Measurements from ENCODE around the gene LYRM2. TPM values are rescaled to one million over a fixed set of nuclear protein-coding genes. Genes with fewer than 3 reads are reported as not detected.

Gene LYRM2
- total RNA-seq: 10 to 100 TPM; 18.9 to 34.7 TPM

DNA sequence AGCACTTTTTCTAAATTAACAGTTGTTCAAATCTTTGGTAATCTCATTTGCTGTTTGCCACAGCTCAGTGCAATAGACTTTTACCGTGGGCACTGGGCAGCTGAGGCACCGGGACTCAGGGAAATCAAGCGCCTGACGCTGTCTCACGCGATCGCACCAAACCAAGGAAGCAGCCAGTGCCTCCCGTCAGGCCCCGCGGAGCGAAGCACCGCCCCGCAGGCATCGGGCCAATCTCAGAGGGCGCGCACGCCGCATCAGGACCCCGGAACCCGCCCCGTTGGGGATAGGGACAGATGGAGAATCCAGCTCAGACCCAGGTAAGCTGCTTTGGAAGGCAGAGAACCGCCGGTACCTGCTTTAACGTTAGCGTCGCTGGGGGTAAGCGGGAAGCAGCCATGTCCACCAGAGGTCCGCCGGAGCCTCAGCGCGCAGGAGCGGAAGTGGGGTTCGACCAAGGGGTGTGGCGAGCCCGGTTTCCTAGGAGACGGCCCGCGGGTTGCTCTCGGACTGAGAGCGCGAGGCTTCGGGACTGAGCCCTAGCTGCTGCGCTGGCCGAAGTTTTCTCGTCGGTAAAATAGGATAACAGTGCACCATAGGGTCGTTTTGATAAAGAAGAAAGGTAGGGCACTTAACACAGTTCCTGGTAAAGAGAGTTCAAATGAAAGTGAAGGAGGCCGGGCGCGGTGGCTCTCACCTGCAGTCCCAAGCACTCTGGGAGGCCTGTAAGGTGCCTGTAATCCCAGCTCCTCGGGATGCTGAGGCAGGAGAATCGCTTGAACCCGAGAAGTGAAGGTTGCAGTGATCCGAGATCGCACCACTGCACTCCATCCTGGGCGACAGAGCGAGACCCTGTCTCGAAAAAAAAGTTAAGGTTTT is at the start of gene LYRM2:
Gene LYRM2 (minus strand): TSS at position 428 of the 876 bp plus-strand sequence. CDS start 31 bp downstream, at position 397.
- no peaks in the 10 kb centered on the region for H3K27me3 ChIP-seq
- H3K36me3 ChIP-seq: peaks cover 7% of the 10 kb centered on the region
- peak; percentile 93 for DNase-seq (ENCODE audit: low spot score)

GRCh38 chr6:89688328-89688727 is 49.8 kb upstream of the LYRM2 start:
- no peak overlapping the region for H3K27ac ChIP-seq
- peaks cover 0 to 6% of the 10 kb centered on the region in 2 donors for H3K4me1 ChIP-seq
- TF ChIP-seq CTCF (IDR thresholded peaks at IDR 0.05): no peak
- H3K36me3 ChIP-seq: peaks cover 77% of the 10 kb centered on the region
- no peaks in the 10 kb centered on the region for H3K27me3 ChIP-seq
- no peak for DNase-seq (ENCODE audit: low spot score)
- no peak overlapping the region for H3K4me3 ChIP-seq
- no peaks in the 10 kb centered on the region for H3K9me3 ChIP-seq

More for the DNA sequence above, at the start of gene LYRM2:
- H3K9me3 ChIP-seq: no peaks in the 10 kb centered on the region
- H3K4me3 ChIP-seq: peak within 1 kb of the TSS; percentile 70 to 74
- peaks cover 0 to 16% of the 10 kb centered on the region in 2 donors for H3K4me1 ChIP-seq
- H3K27ac ChIP-seq: peak within 1 kb of the TSS; percentile 91 to 95
- TF ChIP-seq CTCF (IDR thresholded peaks at IDR 0.05): peak in 1 of 2 donors; percentile 32

- Histone ChIP-seq H3K27ac (no peak overlapping the region), H3K4me1 (peaks cover 0 to 9% of the 10 kb centered on the region in 2 donors), H3K36me3 (peaks cover 83% of the 10 kb centered on the region), H3K9me3 (no peaks in the 10 kb centered on the region), H3K4me3 (no peak overlapping the region), H3K27me3 (no peaks in the 10 kb centered on the region)
- no peak for TF ChIP-seq CTCF (IDR thresholded peaks at IDR 0.05)
- DNase-seq (ENCODE audit: low spot score): no peak
Observed at GRCh38 chr6:89685311-89685710, 46.8 kb upstream of the LYRM2 start.

DNA sequence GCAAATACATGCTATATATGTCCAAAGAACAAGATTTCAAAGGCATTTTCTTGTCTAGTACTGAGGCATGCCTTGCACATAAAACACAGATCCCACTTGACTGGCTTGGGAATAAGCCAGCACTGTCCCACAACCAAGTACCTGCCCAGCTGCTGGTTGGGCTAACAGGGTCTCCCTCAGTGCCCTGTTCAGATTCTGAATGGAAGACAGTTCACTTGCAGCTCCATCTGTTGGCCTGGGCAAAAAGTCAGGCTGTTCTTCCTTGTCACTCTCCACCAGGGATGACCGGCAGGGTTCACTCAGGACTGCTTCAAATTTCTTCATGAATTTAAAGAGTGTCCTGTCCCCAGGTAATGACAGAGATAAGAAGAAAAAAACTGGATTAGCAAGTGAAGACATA is 44.4 kb upstream of the LYRM2 start:
- Histone ChIP-seq H3K4me1 (peaks cover 0 to 12% of the 10 kb centered on the region in 2 donors), H3K27me3 (no peaks in the 10 kb centered on the region), H3K9me3 (no peaks in the 10 kb centered on the region), H3K27ac (no peak overlapping the region), H3K4me3 (no peak overlapping the region), H3K36me3 (peaks cover 92% of the 10 kb centered on the region)
- no peak for TF ChIP-seq CTCF (IDR thresholded peaks at IDR 0.05)
- DNase-seq (ENCODE audit: low spot score): no peak

DNA sequence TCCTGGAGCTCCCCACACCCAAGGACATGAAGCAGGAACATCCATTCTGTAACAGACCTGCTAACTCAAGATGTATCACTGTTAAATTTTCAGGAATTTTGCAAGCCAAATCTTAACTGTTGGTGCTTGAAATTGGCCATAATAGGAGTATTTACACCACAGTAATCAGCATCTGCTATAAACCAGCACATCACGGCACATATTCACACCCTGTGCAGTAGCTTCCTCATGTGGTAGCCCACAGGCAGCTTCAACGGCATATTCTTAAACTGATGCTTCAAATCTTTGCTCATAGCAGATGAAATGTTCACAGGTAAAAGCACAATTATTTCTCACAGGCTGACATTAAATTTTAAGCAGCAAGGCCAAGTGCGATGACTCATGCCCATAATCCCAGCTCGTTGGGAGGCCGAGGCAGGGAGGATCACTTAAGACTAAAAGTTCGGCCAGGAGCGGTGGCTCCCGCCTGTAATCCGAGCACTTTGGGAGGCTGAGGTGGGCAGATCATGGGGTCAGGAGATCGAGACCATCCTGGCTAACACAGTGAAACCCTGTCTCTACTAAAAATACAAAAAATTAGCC is 43.5 kb upstream of the LYRM2 start:
- Histone ChIP-seq H3K27me3 (no peaks in the 10 kb centered on the region), H3K9me3 (no peaks in the 10 kb centered on the region), H3K36me3 (peaks cover 92% of the 10 kb centered on the region), H3K4me3 (no peak overlapping the region), H3K27ac (no peak overlapping the region), H3K4me1 (peaks cover 0 to 12% of the 10 kb centered on the region in 2 donors)
- no peak for DNase-seq (ENCODE audit: low spot score)
- TF ChIP-seq CTCF (IDR thresholded peaks at IDR 0.05): no peak

Measured in right atrium auricular region (tissue), 2 donors.